Endodermal cell (in vitro differentiated cells): Measurements from ENCODE around the gene VSTM5. TPM values are rescaled to one million over a fixed set of nuclear protein-coding genes. Genes with fewer than 3 reads are reported as not detected.

Experiments
- DNase-seq: peaks from one replicate; pipeline ENCODE4 v3.0.0-alpha.2; 2017
- H3K27ac ChIP-seq: 2 replicates; pipeline ENCODE4 v1.5.1; 2013; ENCODE audit warnings: mild to moderate bottlenecking, low read depth, low read length, moderate library complexity
- H3K27me3 ChIP-seq: 2 replicates; pipeline ENCODE4 v1.6.1; 2013; ENCODE audit warnings: mild to moderate bottlenecking, low read length, moderate library complexity; ENCODE audit not compliant: insufficient read depth, control insufficient read depth, poor library complexity, severe bottlenecking
- H3K36me3 ChIP-seq: 2 replicates; pipeline ENCODE4 v1.7.0; 2013; ENCODE audit warnings: mild to moderate bottlenecking, low read length, moderate library complexity; ENCODE audit not compliant: control insufficient read depth, insufficient read depth
- H3K4me1 ChIP-seq: one replicate; pipeline ENCODE4 v1.7.0; 2013; ENCODE audit warnings: low read length; ENCODE audit not compliant: control insufficient read depth, insufficient read depth
- H3K4me3 ChIP-seq: 2 replicates; pipeline ENCODE4 v1.5.1; 2013; ENCODE audit warnings: mild to moderate bottlenecking, low read length, moderate library complexity
- H3K9ac ChIP-seq: 2 replicates; pipeline ENCODE4 v1.6.1; 2013; ENCODE audit warnings: mild to moderate bottlenecking, low read length, moderate library complexity; ENCODE audit not compliant: poor library complexity, severe bottlenecking; ENCODE audit errors: extremely low read depth
- H3K9me3 ChIP-seq: 2 replicates; pipeline ENCODE4 v1.6.1; 2013; ENCODE audit warnings: mild to moderate bottlenecking, low read length, moderate library complexity; ENCODE audit not compliant: control insufficient read depth
- H3K27ac Mint-ChIP-seq: 2 replicates; pipeline ENCODE4 v1.8.0; 2020; ENCODE audit warnings: mixed read lengths
- H3K27me3 Mint-ChIP-seq: 2 replicates; pipeline ENCODE4 v1.8.0; 2021; ENCODE audit warnings: mild to moderate bottlenecking, mixed read lengths; ENCODE audit not compliant: insufficient read depth
- H3K36me3 Mint-ChIP-seq: 2 replicates; pipeline ENCODE4 v1.8.0; 2020; ENCODE audit warnings: low read depth, mixed read lengths
- H3K4me1 Mint-ChIP-seq: 2 replicates; pipeline ENCODE4 v1.8.0; 2020; ENCODE audit warnings: mixed read lengths
- H3K4me3 Mint-ChIP-seq: 2 replicates; pipeline ENCODE4 v1.8.0; 2020; ENCODE audit warnings: mild to moderate bottlenecking, moderate library complexity, mixed read lengths
- H3K9me3 Mint-ChIP-seq: 2 replicates; pipeline ENCODE4 v1.8.0; 2020; ENCODE audit warnings: mild to moderate bottlenecking, mixed read lengths
- CTCF ChIP-seq: fragments of 200-600 bp; sonication (generic); conservative IDR thresholded peaks from 2 replicates; pipeline ENCODE4 v1.5.0; 2021; ENCODE audit warnings: antibody characterized with exemption, mild to moderate bottlenecking
- WGBS, 2 experiments: methylation state at CpG; one replicate each; pipeline versions ENCODE4 v1.1.5 to v1.1.7; 2013; ENCODE audit warnings: missing lambda C conversion rate in 2 of 2, mixed read lengths in 1 of 2; ENCODE audit not compliant: insufficient coverage in 1 of 2, insufficient read length in 1 of 2; 5-methylcytosine and 5-hydroxymethylcytosine counted together
- total RNA-seq, 2 donors: library from RNA; stranded (reverse); fragmentation: NEBNext Ultra II Directional in 1 of 2; extraction: Animal tissue kit (Norgen Biotek cat#: 25700) in 1 of 2; gene quantifications; 2 replicates in 1 of 2; 3 replicates in 1 of 2; pipeline ENCODE4 v1.2.1, GENCODE V29; 2021

The VSTM5 gene
- total RNA-seq, 2 donors from 2014 or later, result 0.29 to 0.75 TPM

DNA sequence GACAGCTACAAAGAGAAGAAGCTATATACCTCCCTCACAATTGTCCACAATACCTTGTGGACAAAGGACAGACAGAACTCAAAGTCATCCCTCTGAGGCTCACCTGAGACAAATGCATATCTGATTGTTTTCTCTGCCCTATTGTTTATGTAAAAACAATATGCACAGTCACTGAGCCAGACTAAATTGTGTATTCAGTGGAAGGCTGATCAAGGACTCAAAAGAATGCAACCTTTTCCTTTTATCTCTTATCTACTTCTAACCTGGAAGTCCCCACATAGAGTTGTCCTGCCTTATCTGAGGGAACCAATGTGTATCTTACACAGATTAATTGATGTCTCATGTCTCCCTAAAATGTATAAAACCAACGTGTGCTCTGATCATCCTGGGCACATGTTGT, 80.3 kb downstream of the VSTM5 start:
- peak overlapping the region; percentile 96 for H3K27ac Mint-ChIP-seq
- peak overlapping the region; percentile 41 for H3K9ac ChIP-seq
- H3K36me3 Mint-ChIP-seq, result peaks cover 8% of the 10 kb centered on the region
- peaks cover 20% of the 10 kb centered on the region for H3K9me3 Mint-ChIP-seq
- no peaks in the 10 kb centered on the region for H3K4me1 ChIP-seq
- peaks cover 46% of the 10 kb centered on the region for H3K9me3 ChIP-seq
- peak overlapping the region; percentile 28 for H3K27ac ChIP-seq
- no peaks in the 10 kb centered on the region for H3K36me3 ChIP-seq
- no peaks in the 10 kb centered on the region for H3K27me3 Mint-ChIP-seq
- no peak overlapping the region for H3K4me3 ChIP-seq
- no peaks in the 10 kb centered on the region for H3K27me3 ChIP-seq
- no peak for TF ChIP-seq CTCF
- WGBS, 2 experiments, result 32 to 44% methylated on average over 1 of the region's 1 CpG
- H3K4me1 Mint-ChIP-seq, result peaks cover 33% of the 10 kb centered on the region
- no peak for DNase-seq
- H3K4me3 Mint-ChIP-seq, result no peak overlapping the region

Other genes with a start within 250 kb of the VSTM5 start
- 10 to 100 TPM; 19.8 to 23.3 TPM for gene CEP295, start 188.9 kb downstream of the VSTM5 start, total RNA-seq
- 100 to 1,000 TPM; 195 to 231 TPM for gene TAF1D, start 109.1 kb downstream of the VSTM5 start, total RNA-seq
- gene C11orf54, start 108.9 kb downstream of the VSTM5 start, total RNA-seq, result 10 to 100 TPM; 18.8 to 33.6 TPM
- 10 to 100 TPM; 40.6 to 46.2 TPM for gene MED17, start 66.3 kb downstream of the VSTM5 start, total RNA-seq
- not detected for gene HEPHL1, start 170.7 kb upstream of the VSTM5 start, total RNA-seq